ENCODE measurements around the gene MGAT5. TPM values are rescaled to one million over a fixed set of nuclear protein-coding genes. Genes with fewer than 3 reads are reported as not detected.

MGAT5 gene
- total and polyA plus RNA-seq, 2 donors from 2014 or later: 14.3 to 40.9 TPM

DNA sequence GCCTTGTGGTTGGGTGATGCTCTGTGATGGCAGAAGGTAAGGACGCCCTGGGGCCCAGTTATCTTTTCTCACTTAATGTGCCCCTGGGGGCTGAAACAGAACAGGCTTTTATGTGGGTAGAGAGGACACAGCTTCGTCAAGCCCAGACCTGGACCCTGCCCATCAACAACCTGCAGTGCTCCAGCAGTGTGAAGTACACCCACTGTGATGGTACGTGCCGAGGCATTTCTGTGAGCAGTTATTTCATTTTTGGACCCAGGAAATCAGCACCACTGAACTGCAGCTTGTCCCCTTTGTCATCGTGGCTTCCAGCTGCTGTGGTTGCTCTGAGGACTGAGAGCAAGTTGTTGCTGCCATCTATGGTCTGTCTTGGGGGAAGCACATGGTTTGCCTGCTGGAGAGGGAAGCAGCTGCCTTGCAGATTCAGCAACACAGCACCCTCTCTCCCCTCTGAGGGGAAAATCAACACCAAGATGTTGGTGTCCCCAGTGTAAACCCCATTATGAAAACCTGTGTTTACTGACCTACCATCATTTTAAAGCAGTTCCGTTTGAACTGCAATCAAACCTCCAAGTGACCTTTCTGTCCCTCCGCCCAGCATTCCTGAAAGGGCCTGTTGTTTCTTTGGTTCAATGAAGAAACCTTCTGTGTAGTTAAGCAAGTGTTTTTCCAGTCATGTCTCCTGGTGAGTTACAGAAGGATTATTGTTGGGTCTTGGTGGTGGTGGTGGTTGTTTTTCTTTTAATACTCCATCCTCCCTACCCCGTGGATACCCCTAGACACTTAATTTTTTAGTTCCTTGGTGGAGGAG is 158.2 kb downstream of the MGAT5 start:
- no peak overlapping the region for H3K27ac ChIP-seq (ENCODE audit: low read depth in 2 of 2, low read length in 2 of 2)
- no peaks in the 10 kb centered on the region for H3K27me3 ChIP-seq (ENCODE audit: control insufficient read depth, insufficient read depth, low read length)
- peak; percentile 79 to 93 (median 83) for DNase-seq
- H3K9me3 ChIP-seq (ENCODE audit: control insufficient read depth in 2 of 3, insufficient read depth in 1 of 3, low read length in 3 of 3): no peaks in the 10 kb centered on the region
- FAIRE-seq: no peak
- no peak overlapping the region for H3K9ac ChIP-seq (ENCODE audit: low read length in 3 of 3)
- H3K36me3 ChIP-seq (ENCODE audit: control insufficient read depth in 2 of 3, insufficient read depth in 3 of 3, low read length in 3 of 3): peaks cover 0 to 3% (median 0%) of the 10 kb centered on the region in 3 donors
- intact Hi-C loops (cut with DNase I): loop anchor here (10.0 kb wide), 1 partner anchor 297 kb away; no protein-coding TSS in a partner anchor
- no peak overlapping the region for H3K4me3 ChIP-seq (ENCODE audit: low read length in 3 of 3)
- TF ChIP-seq, protein P1, sequence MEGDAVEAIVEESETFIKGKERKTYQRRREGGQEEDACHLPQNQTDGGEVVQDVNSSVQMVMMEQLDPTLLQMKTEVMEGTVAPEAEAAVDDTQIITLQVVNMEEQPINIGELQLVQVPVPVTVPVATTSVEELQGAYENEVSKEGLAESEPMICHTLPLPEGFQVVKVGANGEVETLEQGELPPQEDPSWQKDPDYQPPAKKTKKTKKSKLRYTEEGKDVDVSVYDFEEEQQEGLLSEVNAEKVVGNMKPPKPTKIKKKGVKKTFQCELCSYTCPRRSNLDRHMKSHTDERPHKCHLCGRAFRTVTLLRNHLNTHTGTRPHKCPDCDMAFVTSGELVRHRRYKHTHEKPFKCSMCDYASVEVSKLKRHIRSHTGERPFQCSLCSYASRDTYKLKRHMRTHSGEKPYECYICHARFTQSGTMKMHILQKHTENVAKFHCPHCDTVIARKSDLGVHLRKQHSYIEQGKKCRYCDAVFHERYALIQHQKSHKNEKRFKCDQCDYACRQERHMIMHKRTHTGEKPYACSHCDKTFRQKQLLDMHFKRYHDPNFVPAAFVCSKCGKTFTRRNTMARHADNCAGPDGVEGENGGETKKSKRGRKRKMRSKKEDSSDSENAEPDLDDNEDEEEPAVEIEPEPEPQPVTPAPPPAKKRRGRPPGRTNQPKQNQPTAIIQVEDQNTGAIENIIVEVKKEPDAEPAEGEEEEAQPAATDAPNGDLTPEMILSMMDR (IDR thresholded peaks at IDR 0.05; ENCODE audit: borderline replicate concordance, extremely low read depth, insufficient read depth): peak; percentile 71
- peaks cover 0 to 2% (median 0%) of the 10 kb centered on the region in 3 donors for H3K4me1 ChIP-seq (ENCODE audit: control insufficient read depth in 2 of 3, insufficient read depth in 2 of 3, low read depth in 1 of 3, low read length in 3 of 3)

DNA sequence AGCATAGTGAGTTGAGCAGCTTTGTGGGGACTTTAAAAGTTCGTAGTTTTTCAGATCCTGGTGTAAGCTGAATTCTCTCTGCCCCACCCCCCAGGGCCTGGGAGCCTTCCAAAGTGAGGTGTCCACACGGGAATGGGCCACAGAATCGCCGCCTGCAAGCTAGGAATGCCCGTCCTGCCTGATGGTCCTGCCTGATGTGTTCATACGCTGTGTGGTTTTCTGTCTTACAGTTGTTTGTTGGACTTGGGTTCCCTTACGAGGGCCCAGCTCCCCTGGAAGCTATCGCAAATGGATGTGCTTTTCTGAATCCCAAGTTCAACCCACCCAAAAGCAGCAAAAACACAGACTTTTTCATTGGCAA is 158.7 kb downstream of the MGAT5 start:
- FAIRE-seq (no peak), DNase-seq (no peak)
- H3K9me3 ChIP-seq (ENCODE audit: control insufficient read depth in 2 of 3, insufficient read depth in 1 of 3, low read length in 3 of 3): no peaks in the 10 kb centered on the region
- no peak overlapping the region for H3K27ac ChIP-seq (ENCODE audit: low read depth in 2 of 2, low read length in 2 of 2)
- H3K4me1 ChIP-seq (ENCODE audit: control insufficient read depth in 2 of 3, insufficient read depth in 2 of 3, low read depth in 1 of 3, low read length in 3 of 3): peaks cover 0 to 2% (median 0%) of the 10 kb centered on the region in 3 donors
- no peaks in the 10 kb centered on the region for H3K27me3 ChIP-seq (ENCODE audit: control insufficient read depth, insufficient read depth, low read length)
- H3K36me3 ChIP-seq (ENCODE audit: control insufficient read depth in 2 of 3, insufficient read depth in 3 of 3, low read length in 3 of 3): no peaks in the 10 kb centered on the region
- TF ChIP-seq, protein P1 (IDR thresholded peaks at IDR 0.05; ENCODE audit: borderline replicate concordance, extremely low read depth, insufficient read depth): no peak
- no peak overlapping the region for H3K4me3 ChIP-seq (ENCODE audit: low read length in 3 of 3)
- intact Hi-C loops (cut with DNase I): loop anchor here (10.0 kb wide), 1 partner anchor 298 kb away; no protein-coding TSS in a partner anchor
- H3K9ac ChIP-seq (ENCODE audit: low read length in 3 of 3): no peak overlapping the region

DNA sequence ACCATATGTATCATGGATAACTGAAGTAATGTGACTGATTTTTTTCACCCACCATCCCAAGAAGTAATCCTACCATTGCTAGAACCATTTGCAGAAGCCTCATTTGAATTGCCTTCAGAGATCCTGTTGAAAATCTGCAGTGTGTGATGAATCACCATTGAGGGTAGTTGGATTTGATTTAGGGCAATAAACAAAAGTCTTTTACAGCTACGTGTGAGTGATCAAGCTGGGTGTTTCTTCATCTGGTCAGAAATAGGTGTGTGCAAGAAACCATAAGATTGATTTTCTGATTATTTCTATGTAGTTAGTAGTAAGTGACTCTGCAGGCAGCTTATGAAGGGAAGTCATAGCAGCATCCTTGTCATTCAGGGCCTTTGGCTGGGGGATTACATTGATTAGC is 159.6 kb downstream of the MGAT5 start:
- no peak overlapping the region for H3K9ac ChIP-seq (ENCODE audit: low read length in 3 of 3)
- no peak for DNase-seq
- H3K4me3 ChIP-seq (ENCODE audit: low read length in 3 of 3): no peak overlapping the region
- no peaks in the 10 kb centered on the region for H3K9me3 ChIP-seq (ENCODE audit: control insufficient read depth in 2 of 3, insufficient read depth in 1 of 3, low read length in 3 of 3)
- no peaks in the 10 kb centered on the region for H3K36me3 ChIP-seq (ENCODE audit: control insufficient read depth in 2 of 3, insufficient read depth in 3 of 3, low read length in 3 of 3)
- no peak overlapping the region for H3K27ac ChIP-seq (ENCODE audit: low read depth in 2 of 2, low read length in 2 of 2)
- FAIRE-seq: no peak
- H3K27me3 ChIP-seq (ENCODE audit: control insufficient read depth, insufficient read depth, low read length): no peaks in the 10 kb centered on the region
- H3K4me1 ChIP-seq (ENCODE audit: control insufficient read depth in 2 of 3, insufficient read depth in 2 of 3, low read depth in 1 of 3, low read length in 3 of 3): peaks cover 0 to 2% (median 0%) of the 10 kb centered on the region in 3 donors
- intact Hi-C loops (cut with DNase I): loop anchor here (10.0 kb wide), 1 partner anchor 299 kb away; no protein-coding TSS in a partner anchor
- TF ChIP-seq, protein P1 (IDR thresholded peaks at IDR 0.05; ENCODE audit: borderline replicate concordance, extremely low read depth, insufficient read depth): no peak
